ENCODE measurements around the gene CLDN34. TPM values are rescaled to one million over a fixed set of nuclear protein-coding genes. Genes with fewer than 3 reads are reported as not detected.

The CLDN34 gene
- total and polyA plus RNA-seq, 2 donors (not counting 1 experiment from before 2014, with no cell fraction given) = not detected

GRCh38 chrX:9942086-9942485, 25.1 kb upstream of the CLDN34 start:
- Histone ChIP-seq H3K9me3 (ENCODE audit: control extremely low read depth in 1 of 3, control insufficient read depth in 2 of 3, insufficient read depth in 1 of 3, low read length in 2 of 3) (no peaks in the 10 kb centered on the region), H3K36me3 (replicated peaks in 1 of 2; ENCODE audit: control extremely low read depth in 1 of 2, control insufficient read depth in 1 of 2, extremely low read depth in 1 of 2, insufficient read depth in 2 of 2, low read length in 1 of 2) (no peaks in the 10 kb centered on the region), H4K20me1 (ENCODE audit: control insufficient read depth, insufficient read depth, low read length, poor library complexity, severe bottlenecking) (no peaks in the 10 kb centered on the region), H3K4me2 (replicated peaks; ENCODE audit: low read depth, low read length, poor library complexity, severe bottlenecking) (peak overlapping the region; percentile 49), H3K79me2 (ENCODE audit: control insufficient read depth, insufficient read depth, low read length) (no peaks in the 10 kb centered on the region), H3K27me3 (replicated peaks in 1 of 4; ENCODE audit: control extremely low read depth in 1 of 4, control insufficient read depth in 3 of 4, insufficient read depth in 4 of 4, low read length in 3 of 4) (peaks cover 0 to 8% (median 0%) of the 10 kb centered on the region in 4 experiments), H3K27ac (ENCODE audit: low read length in 2 of 2) (no peak overlapping the region), H3K4me1 (ENCODE audit: control insufficient read depth in 2 of 2, insufficient read depth in 2 of 2, low read length in 2 of 2) (peaks cover 12 to 18% of the 10 kb centered on the region in 2 donors), H3K9ac (ENCODE audit: low read length) (no peak overlapping the region), H3K4me3 (ENCODE audit: control extremely low read depth in 1 of 5, extremely low read depth in 1 of 5, insufficient read depth in 1 of 5, low read depth in 2 of 5, low read length in 4 of 5) (peak overlapping the region in 1 of 5 experiments; percentile 15), H2AFZ (ENCODE audit: insufficient read depth, low read depth, low read length, poor library complexity, severe bottlenecking) (peak overlapping the region; percentile 28)
- H3K27ac Mint-ChIP-seq = peak overlapping the region; percentile 73
- peak; percentile 87 for ATAC-seq (ENCODE audit: low read depth)
- no peaks in the 10 kb centered on the region for H3K9me3 Mint-ChIP-seq (ENCODE audit: insufficient read depth)
- TF ChIP-seq EZH2 (IDR thresholded peaks at IDR 0.05; ENCODE audit: borderline replicate concordance, insufficient read depth, low read depth, low read length, poor library complexity, severe bottlenecking) = no peak
- no peak for TF ChIP-seq CTCF (IDR thresholded peaks at IDR 0.05)
- ChIA-PET CTCF (interaction anchor here (0.6 to 0.8 kb wide), 3 partner anchors 41 to 601 kb away, joined by 3 to 4 read pairs (median 3); no protein-coding TSS in a partner anchor), POLR2A (no interaction called here)
- peaks cover 22% of the 10 kb centered on the region for H3K4me1 Mint-ChIP-seq
- peak; percentile 61 for DNase-seq
- no peaks in the 10 kb centered on the region for H3K27me3 Mint-ChIP-seq
- intact Hi-C loops (cut with micrococcal nuclease) = loop anchor here (2.0 to 10.0 kb wide), 2 partner anchors 39 to 57 kb away; no protein-coding TSS in a partner anchor
- no CpG with 5 or more reads among the region's 6 CpGs for WGBS (ENCODE audit: insufficient coverage)
- peak overlapping the region; percentile 81 for H3K4me3 Mint-ChIP-seq

- intact Hi-C loops (cut with micrococcal nuclease) = loop anchor here (2.0 to 10.0 kb wide), 2 partner anchors 37 to 59 kb away; no protein-coding TSS in a partner anchor
- H3K27me3 Mint-ChIP-seq = no peaks in the 10 kb centered on the region
- no peak overlapping the region for H3K9ac ChIP-seq (ENCODE audit: low read length)
- H3K4me1 Mint-ChIP-seq = peaks cover 22% of the 10 kb centered on the region
- no peaks in the 10 kb centered on the region for H3K36me3 ChIP-seq (replicated peaks in 1 of 2; ENCODE audit: control extremely low read depth in 1 of 2, control insufficient read depth in 1 of 2, extremely low read depth in 1 of 2, insufficient read depth in 2 of 2, low read length in 1 of 2)
- peaks cover 12 to 18% of the 10 kb centered on the region in 2 donors for H3K4me1 ChIP-seq (ENCODE audit: control insufficient read depth in 2 of 2, insufficient read depth in 2 of 2, low read length in 2 of 2)
- H3K4me3 Mint-ChIP-seq = no peak overlapping the region
- no peak overlapping the region for H2AFZ ChIP-seq (ENCODE audit: insufficient read depth, low read depth, low read length, poor library complexity, severe bottlenecking)
- no peak overlapping the region for H3K27ac ChIP-seq (ENCODE audit: low read length in 2 of 2)
- H4K20me1 ChIP-seq (ENCODE audit: control insufficient read depth, insufficient read depth, low read length, poor library complexity, severe bottlenecking) = no peaks in the 10 kb centered on the region
- ChIA-PET POLR2A (no interaction called here), CTCF (no interaction called here)
- no peak overlapping the region for H3K4me3 ChIP-seq (ENCODE audit: control extremely low read depth in 1 of 5, extremely low read depth in 1 of 5, insufficient read depth in 1 of 5, low read depth in 2 of 5, low read length in 4 of 5)
- no peaks in the 10 kb centered on the region for H3K79me2 ChIP-seq (ENCODE audit: control insufficient read depth, insufficient read depth, low read length)
- no peak for ATAC-seq (ENCODE audit: low read depth)
- no peak overlapping the region for H3K27ac Mint-ChIP-seq
- WGBS (ENCODE audit: insufficient coverage) = 100% methylated on average over 1 of the region's 5 CpGs
- TF ChIP-seq EZH2 (IDR thresholded peaks at IDR 0.05; ENCODE audit: borderline replicate concordance, insufficient read depth, low read depth, low read length, poor library complexity, severe bottlenecking) (no peak), CTCF (IDR thresholded peaks at IDR 0.05) (no peak)
- H3K27me3 ChIP-seq (replicated peaks in 1 of 4; ENCODE audit: control extremely low read depth in 1 of 4, control insufficient read depth in 3 of 4, insufficient read depth in 4 of 4, low read length in 3 of 4) = peaks cover 0 to 8% (median 0%) of the 10 kb centered on the region in 4 experiments
- H3K9me3 Mint-ChIP-seq (ENCODE audit: insufficient read depth) = no peaks in the 10 kb centered on the region
- H3K4me2 ChIP-seq (replicated peaks; ENCODE audit: low read depth, low read length, poor library complexity, severe bottlenecking) = no peak overlapping the region
- H3K9me3 ChIP-seq (ENCODE audit: control extremely low read depth in 1 of 3, control insufficient read depth in 2 of 3, insufficient read depth in 1 of 3, low read length in 2 of 3) = no peaks in the 10 kb centered on the region
- DNase-seq = no peak
Observed at GRCh38 chrX:9943420-9943819, 23.7 kb upstream of the CLDN34 start.
